ENCODE results near the gene KRT12. TPM values are rescaled to one million over a fixed set of nuclear protein-coding genes. Genes with fewer than 3 reads are reported as not detected.

KRT12 gene
- total and polyA plus RNA-seq, 9 of the 15 experiments (the other 6 are each of a cell fraction or from before 2014, with no cell fraction given), result 0.18 to 7.0 (median 2.2) TPM

DNA sequence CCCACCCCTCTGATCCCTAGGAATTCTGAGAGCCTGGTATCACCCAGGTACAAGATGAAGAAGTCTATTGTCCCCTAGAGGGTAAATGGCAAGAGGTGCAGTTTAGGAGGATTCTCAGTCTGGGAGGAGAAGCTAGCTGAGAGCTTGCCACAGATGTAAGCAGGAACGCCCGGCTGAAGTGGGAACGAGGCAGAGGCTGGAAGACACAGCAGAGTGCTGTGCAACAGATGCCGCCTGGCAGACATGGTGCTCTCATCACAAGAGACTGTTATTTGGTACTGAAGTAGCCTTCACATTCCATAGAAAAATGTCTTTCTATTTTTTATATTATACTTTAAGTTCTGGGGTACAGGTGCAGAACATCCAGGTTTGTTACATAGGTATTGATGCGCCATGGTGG, 38.3 kb upstream of the KRT12 start:
- no peak for DNase-seq (ENCODE audit: extremely low read depth in 1 of 4, low spot score in 3 of 4)
- no TSS peak for BruUV-seq (replicated peaks)
- Histone ChIP-seq H2AFZ (ENCODE audit: low read depth, low read length) (no peak overlapping the region), H3K27me3 (ENCODE audit: control insufficient read depth in 2 of 2, insufficient read depth in 2 of 2, low read length in 2 of 2) (peaks cover 27 to 35% of the 10 kb centered on the region in 2 experiments), H3K9me1 (ENCODE audit: control insufficient read depth, insufficient read depth, low read length) (no peaks in the 10 kb centered on the region), H3K4me2 (ENCODE audit: insufficient read depth, low read length) (no peak overlapping the region), H3K9me3 (replicated peaks; ENCODE audit: control insufficient read depth, insufficient read depth, low read depth, low read length) (no peaks in the 10 kb centered on the region), H3K36me3 (ENCODE audit: control insufficient read depth, insufficient read depth, low read length) (no peaks in the 10 kb centered on the region), H3K4me1 (replicated peaks in 1 of 2; ENCODE audit: control insufficient read depth in 2 of 2, insufficient read depth in 2 of 2, low read length in 2 of 2) (no peaks in the 10 kb centered on the region; a peak in 1 of 5 replicates), H3K79me2 (ENCODE audit: control insufficient read depth, insufficient read depth, low read length) (no peaks in the 10 kb centered on the region), H3K27ac (ENCODE audit: extremely low read depth, low read depth, low read length) (no peak overlapping the region), H4K20me1 (replicated peaks; ENCODE audit: control insufficient read depth, insufficient read depth, low read length) (0 out of 2 replicates have a peak, but pooled peaks cover 2% of the 10 kb centered on the region), H3K4me3 (no peak overlapping the region), H3K9ac (ENCODE audit: insufficient read depth in 1 of 2, low read depth in 2 of 2, low read length in 2 of 2) (no peak overlapping the region)
- WGBS (ENCODE audit: insufficient coverage, low coverage, missing lambda C conversion rate), result 2% methylated on average over 5 of the region's 5 CpGs
- no peak for FAIRE-seq
- in situ Hi-C loops (cut with MboI), result loop anchor here (5.0 to 10.0 kb wide), 2 partner anchors 101 to 757 kb away; no protein-coding TSS in a partner anchor
- no peak for ATAC-seq
- TF ChIP-seq FOXP1 (CRISPR knock-in tag; IDR thresholded peaks at IDR 0.05) (no peak), RAD21 (CRISPR knock-in tag; conservative IDR thresholded peaks at IDR 0.05 in 1 of 2, IDR thresholded peaks at IDR 0.05 in 1 of 2) (peak in 1 of 2 experiments; percentile 4; a peak in 1 of 4 replicates)
- CTCF ChIA-PET (ENCODE audit: low intra/inter-chr PET ratio), result interaction anchor here (0.6 kb wide), 1 partner anchor 103 kb away, joined by 5 read pairs; no protein-coding TSS in a partner anchor
- intact Hi-C loops (cut with micrococcal nuclease), result loop anchor here (5.0 to 10.0 kb wide), 4 partner anchors 291 to 742 kb away; no protein-coding TSS in a partner anchor
- POLR2A ChIA-PET, result no interaction called here

DNA sequence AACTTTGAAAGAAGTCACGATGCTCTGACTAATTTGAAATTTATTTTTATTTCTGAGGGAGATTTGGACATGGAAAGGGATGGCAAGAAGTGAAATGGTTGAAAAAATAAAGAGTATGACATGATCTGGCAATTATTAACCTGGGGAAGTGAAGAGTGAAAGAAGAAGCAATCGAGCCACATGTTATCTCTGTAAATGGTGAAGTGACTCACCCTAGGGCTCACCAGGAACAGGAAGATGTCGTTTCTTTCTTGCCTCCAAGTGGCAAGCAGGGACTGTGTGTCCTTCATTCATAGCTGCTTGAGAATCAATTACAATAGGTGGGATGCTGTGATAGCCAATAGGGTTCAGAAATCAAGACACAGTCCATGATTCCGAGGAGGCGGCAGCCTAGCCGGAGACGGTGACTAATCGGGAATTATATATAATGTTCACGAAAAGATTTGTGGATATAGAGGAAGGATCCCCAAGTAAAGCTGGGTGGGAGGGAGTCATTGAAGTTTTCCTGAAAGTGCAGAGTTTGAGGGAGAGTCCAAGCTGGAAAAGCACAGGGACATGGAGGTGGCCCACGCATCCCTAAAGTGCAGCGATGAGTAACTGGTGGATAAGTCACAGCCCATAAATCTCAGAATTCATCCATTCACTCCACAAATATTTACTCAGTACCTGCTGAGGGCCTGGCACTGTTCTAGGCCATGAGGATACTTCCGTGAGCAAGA, 36.3 kb upstream of the KRT12 start:
- H3K27ac ChIP-seq (ENCODE audit: extremely low read depth, low read depth, low read length), result no peak overlapping the region
- in situ Hi-C loops (cut with MboI) (loop anchor here (10.0 kb wide), 1 partner anchor 98 kb away; no protein-coding TSS in a partner anchor), intact Hi-C loops (cut with micrococcal nuclease) (loop anchor here (10.0 kb wide), 2 partner anchors 288 to 592 kb away; no protein-coding TSS in a partner anchor)
- no peaks in the 10 kb centered on the region for H3K79me2 ChIP-seq (ENCODE audit: control insufficient read depth, insufficient read depth, low read length)
- no peak overlapping the region; the same call in 1 of the 2 replicates for H2AFZ ChIP-seq (ENCODE audit: low read depth, low read length)
- DNase-seq (ENCODE audit: extremely low read depth in 1 of 4, low spot score in 3 of 4), result peak; percentile 12 to 32 (median 20)
- CTCF ChIA-PET (ENCODE audit: low intra/inter-chr PET ratio), result interaction anchor here (0.6 kb wide), 1 partner anchor 760 kb away, joined by 4 read pairs; no protein-coding TSS in a partner anchor
- H3K36me3 ChIP-seq (ENCODE audit: control insufficient read depth, insufficient read depth, low read length), result no peaks in the 10 kb centered on the region
- no peaks in the 10 kb centered on the region; a peak in 1 of 5 replicates for H3K4me1 ChIP-seq (replicated peaks in 1 of 2; ENCODE audit: control insufficient read depth in 2 of 2, insufficient read depth in 2 of 2, low read length in 2 of 2)
- H3K9me1 ChIP-seq (ENCODE audit: control insufficient read depth, insufficient read depth, low read length), result no peaks in the 10 kb centered on the region
- no peak for ATAC-seq
- H3K4me2 ChIP-seq (ENCODE audit: insufficient read depth, low read length), result 0 out of 2 replicates have a peak overlapping the region, but pooled peaks have one; percentile 7
- no peak overlapping the region for H3K9ac ChIP-seq (ENCODE audit: insufficient read depth in 1 of 2, low read depth in 2 of 2, low read length in 2 of 2)
- POLR2A ChIA-PET, result interaction anchor here (0.6 kb wide), 1 partner anchor 13 kb away, joined by 3 read pairs; no protein-coding TSS in a partner anchor
- no TSS peak for BruUV-seq (replicated peaks)
- 0 out of 2 replicates have a peak, but pooled peaks cover 2% of the 10 kb centered on the region for H4K20me1 ChIP-seq (replicated peaks; ENCODE audit: control insufficient read depth, insufficient read depth, low read length)
- under 1% methylated on average over 12 of the region's 12 CpGs for WGBS (ENCODE audit: insufficient coverage, low coverage, missing lambda C conversion rate)
- no peak overlapping the region for H3K4me3 ChIP-seq
- peaks cover 25 to 36% of the 10 kb centered on the region in 2 experiments; a peak in 4 of 5 replicates for H3K27me3 ChIP-seq (ENCODE audit: control insufficient read depth in 2 of 2, insufficient read depth in 2 of 2, low read length in 2 of 2)
- FAIRE-seq, result no peak
- no peaks in the 10 kb centered on the region for H3K9me3 ChIP-seq (replicated peaks; ENCODE audit: control insufficient read depth, insufficient read depth, low read depth, low read length)
- no peak for TF ChIP-seq FOXJ2 (tag; IDR thresholded peaks at IDR 0.05)
- no peak for TF ChIP-seq PHF20 (IDR thresholded peaks at IDR 0.05; ENCODE audit: partially characterized antibody)
- no peak for TF ChIP-seq NONO (IDR thresholded peaks at IDR 0.05; ENCODE audit: low read depth in 2 of 2, low read length in 1 of 2)
- no peak for TF ChIP-seq RREB1 (CRISPR knock-in tag; IDR thresholded peaks at IDR 0.05)
- no peak for TF ChIP-seq LEF1 (IDR thresholded peaks at IDR 0.05)
